A549 (cell line): Measurements from ENCODE around the gene SP6. TPM values are rescaled to one million over a fixed set of nuclear protein-coding genes. Genes with fewer than 3 reads are reported as not detected.

Experiments used
- ATAC-seq, 2 experiments: fragments of 200-7000 bp in 1 of 2; fragments of >200 bp in 1 of 2; cut with Nextera tagmentation in 1 of 2; cut with Tn5 transposase in 1 of 2; 3 replicates each; pipeline versions ENCODE4 v1.8.0 to v1.9.1; 2018 to 2020; ENCODE audit warnings: mild to moderate bottlenecking in 1 of 2, moderate library complexity in 1 of 2
- CTCF ChIA-PET: fragments of 300-600 bp; sonication (Branson Sonifier 250); formaldehyde crosslinking; extraction: SDS; loops from one replicate; lab custom pipeline; 2021; ENCODE audit warnings: antibody characterized with exemption, inconsistent platforms; lab: Yijun Ruan, JAX
- POLR2A ChIA-PET: fragments of 350-600 bp; formaldehyde crosslinking; extraction: SDS; loops from one replicate; lab custom pipeline; 2021; ENCODE audit warnings: antibody characterized with exemption, inconsistent platforms; lab: Yijun Ruan, JAX
- DNase-seq, 2 experiments: peaks; one replicate each; pipeline versions ENCODE4 v3.0.0 to v3.0.0-alpha.2; 2011 to 2016; ENCODE audit warnings: low read depth in 1 of 2, low spot score in 1 of 2
- FAIRE-seq: peaks from 2 replicates; lab custom pipeline; 2011; peaks lifted over from hg19 to GRCh38; lab: Jason Lieb, UNC
- H3K27ac ChIP-seq, 2 experiments: fragments of >200 bp; sonication (Bioruptor Twin); formaldehyde crosslinking; 3 replicates each; pipeline ENCODE4 v1.5.1; 2016 to 2017
- H3K4me1 ChIP-seq: fragments of >200 bp; sonication (Bioruptor Twin); formaldehyde crosslinking; 3 replicates; pipeline ENCODE4 v1.6.1; 2016
- H3K4me2 ChIP-seq: fragments of >200 bp; sonication (Bioruptor Twin); formaldehyde crosslinking; 3 replicates; pipeline ENCODE4 v1.6.1; 2016
- H3K4me3 ChIP-seq: fragments of >200 bp; sonication (Bioruptor Twin); formaldehyde crosslinking; 3 replicates; pipeline ENCODE4 v1.5.1; 2016
- H3K9me3 ChIP-seq: fragments of >200 bp; sonication (Bioruptor Twin); formaldehyde crosslinking; 3 replicates; pipeline ENCODE4 v1.6.1; 2016
- BHLHE40 ChIP-seq: IDR thresholded peaks from 2 replicates; pipeline ENCODE4 v1.6.1; 2012; ENCODE audit warnings: low read depth, low read length, inconsistent platforms
- CBX2 ChIP-seq: fragments of 200-600 bp; sonication (generic); IDR thresholded peaks from 2 replicates; pipeline ENCODE4 v1.6.1; 2016; ENCODE audit warnings: low read depth, mild to moderate bottlenecking, borderline replicate concordance
- CTCF ChIP-seq: fragments of >200 bp; sonication (Bioruptor Twin); formaldehyde crosslinking; IDR thresholded peaks from 3 replicates; pipeline ENCODE4 v1.5.1; 2016
- EHMT2 ChIP-seq: fragments of 200-600 bp; sonication (generic); IDR thresholded peaks from 2 replicates; pipeline ENCODE4 v1.6.1; 2016; ENCODE audit warnings: antibody characterized with exemption, low read depth, mild to moderate bottlenecking, moderate library complexity
- ELK1 ChIP-seq: fragments of 150-350 bp; IDR thresholded peaks from 2 replicates; pipeline ENCODE4 v1.6.1; 2014; ENCODE audit warnings: low read depth, mild to moderate bottlenecking, low read length
- EP300 ChIP-seq, 2 experiments: fragments of >200 bp; sonication (Bioruptor Twin); formaldehyde crosslinking; IDR thresholded peaks; 2 replicates in 1 of 2; 3 replicates in 1 of 2; pipeline ENCODE4 v1.6.1; 2016 to 2017
- ESRRA ChIP-seq: fragments of 150-350 bp; IDR thresholded peaks from 2 replicates; pipeline ENCODE4 v1.6.1; 2014; ENCODE audit warnings: mild to moderate bottlenecking, low read length, borderline replicate concordance
- FOXS1 ChIP-seq: fragments of 250-450 bp; sonication (Bioruptor Pico); IDR thresholded peaks from 2 replicates; pipeline ENCODE4 v1.5.0; 2020; ENCODE audit warnings: mild to moderate bottlenecking, moderate library complexity
- GATA3 ChIP-seq: IDR thresholded peaks from 2 replicates; pipeline ENCODE4 v1.6.1; 2012; ENCODE audit warnings: borderline replicate concordance
- HEYL ChIP-seq: fragments of 250-450 bp; sonication (Bioruptor Pico); IDR thresholded peaks from 2 replicates; pipeline ENCODE4 v1.8.0; 2021; ENCODE audit warnings: mild to moderate bottlenecking, moderate library complexity
- HOXA7 ChIP-seq: fragments of 250-450 bp; sonication (Bioruptor Pico); IDR thresholded peaks from 2 replicates; pipeline ENCODE4 v1.5.0; 2020; ENCODE audit warnings: mild to moderate bottlenecking, moderate library complexity
- HOXB13 ChIP-seq: fragments of 250-450 bp; sonication (Bioruptor Pico); IDR thresholded peaks from 2 replicates; pipeline ENCODE4 v1.5.0; 2020; ENCODE audit warnings: low read depth, mild to moderate bottlenecking, moderate library complexity
- JUNB ChIP-seq: fragments of >200 bp; sonication (Bioruptor Twin); formaldehyde crosslinking; IDR thresholded peaks from 2 replicates; pipeline ENCODE4 v1.6.1; 2016
- KDM5A ChIP-seq: fragments of 200-600 bp; sonication (generic); IDR thresholded peaks from 2 replicates; pipeline ENCODE4 v1.6.1; 2016; ENCODE audit warnings: antibody characterized with exemption, mild to moderate bottlenecking
- MYC ChIP-seq: IDR thresholded peaks from 2 replicates; pipeline ENCODE4 v1.6.1; 2012; ENCODE audit warnings: mild to moderate bottlenecking, inconsistent platforms, low read length, improper control_type of control experiment, borderline replicate concordance
- NFE2L2 ChIP-seq: fragments of 150-350 bp; conservative IDR thresholded peaks from 2 replicates; pipeline ENCODE4 v1.6.1; 2014; ENCODE audit warnings: low read length
- NR3C1 ChIP-seq: fragments of >200 bp; sonication (Bioruptor Twin); formaldehyde crosslinking; IDR thresholded peaks from 3 replicates; pipeline ENCODE4 v1.6.1; 2017
- POLR2AphosphoS2 ChIP-seq: conservative IDR thresholded peaks from 2 replicates; pipeline ENCODE4 v1.6.1; 2012; ENCODE audit warnings: low read length, improper control_type of control experiment, inconsistent platforms
- RAD21 ChIP-seq, 2 experiments: fragments of >200 bp in 1 of 2; sonication (Bioruptor Twin) in 1 of 2; formaldehyde crosslinking in 1 of 2; IDR thresholded peaks in 1 of 2; conservative IDR thresholded peaks in 1 of 2; 2 replicates in 1 of 2; 3 replicates in 1 of 2; pipeline ENCODE4 v1.6.1; 2012 to 2018; ENCODE audit warnings: inconsistent platforms in 1 of 2
- RARB ChIP-seq: fragments of 250-450 bp; sonication (Bioruptor Pico); IDR thresholded peaks from 2 replicates; pipeline ENCODE4 v1.8.0; 2021; ENCODE audit warnings: mild to moderate bottlenecking, moderate library complexity
- RFX5 ChIP-seq: fragments of 450-650 bp; IDR thresholded peaks from 2 replicates; pipeline ENCODE4 v1.7.1; 2014; ENCODE audit warnings: antibody characterized with exemption, mild to moderate bottlenecking, moderate library complexity
- ZFP36 ChIP-seq: fragments of 450-650 bp; IDR thresholded peaks from 2 replicates; pipeline ENCODE4 v1.6.1; 2014; ENCODE audit warnings: borderline replicate concordance; ENCODE audit not compliant: partially characterized antibody
- ZNF302 ChIP-seq: fragments of 250-450 bp; sonication (Bioruptor Pico); IDR thresholded peaks from 2 replicates; pipeline ENCODE4 v1.9.0; 2021; ENCODE audit warnings: inconsistent platforms, mild to moderate bottlenecking, moderate library complexity
- ZSCAN20 ChIP-seq: fragments of 250-450 bp; sonication (Bioruptor Pico); IDR thresholded peaks from 2 replicates; pipeline ENCODE4 v1.8.0; 2022; ENCODE audit warnings: mild to moderate bottlenecking, moderate library complexity
- WGBS: methylation state at CpG from one replicate; pipeline ENCODE4 v1.1.6; 2017; ENCODE audit errors: missing lambda C conversion rate; 5-methylcytosine and 5-hydroxymethylcytosine counted together
- polyA plus RNA-seq, 4 experiments: library from polyadenylated mRNA; depleted of rRNA in 3 of 4; stranded (reverse); fragments of >200 nt; fragmentation: RNase III in 1 of 4; extraction: RNeasy Plus Mini Kit Qiagen cat#74134 plus additional on column Dnase treatment in 1 of 4; gene quantifications; 2 replicates in 3 of 4; 3 replicates in 1 of 4; pipeline ENCODE4 v1.2.3, GENCODE V29; 2011 to 2017
- TF ChIP-seq, protein P1 (sequence below): fragments of 250-450 bp; sonication (Bioruptor Pico); IDR thresholded peaks from 2 replicates; pipeline ENCODE4 v1.5.0; 2020; ENCODE audit warnings: low read depth, mild to moderate bottlenecking, moderate library complexity
- TF ChIP-seq, protein P2 (sequence below): fragments of 450-650 bp; IDR thresholded peaks from 2 replicates; pipeline ENCODE4 v1.6.1; 2014; ENCODE audit warnings: antibody characterized with exemption
- TF ChIP-seq, protein P3 (sequence below): fragments of >200 bp; sonication (Bioruptor Twin); formaldehyde crosslinking; IDR thresholded peaks from 2 replicates; pipeline ENCODE4 v1.6.1; 2016

Gene SP6
- polyA plus RNA-seq, 2 of the 4 experiments (the other 2 are of a cell fraction): 0.61 to 2.1 TPM

- H3K4me1 ChIP-seq: peaks cover 14% of the 10 kb centered on the region
- no peaks in the 10 kb centered on the region for H3K9me3 ChIP-seq
- CTCF ChIA-PET: interaction anchor here (0.6 to 36.3 kb wide), 15 partner anchors 7 to 337 kb away, joined by 3 to 1860 read pairs (median 5); partner anchors contain the start of genes CDK5RAP3, OSBPL7, SP2 and SP6
- FAIRE-seq (no peak), DNase-seq (no peak), ATAC-seq (no peak)
- H3K4me2 ChIP-seq: no peak overlapping the region
- POLR2A ChIA-PET: interaction anchor here (2.0 kb wide), 1 partner anchor 58 kb away, joined by 11 read pairs; the partner anchor contains the start of gene SP2
- H3K4me3 ChIP-seq: no peak overlapping the region
- TF ChIP-seq JUNB: no peak
- TF ChIP-seq ZNF302 (CRISPR knock-in tag): no peak
- no peak for TF ChIP-seq ZSCAN20
- TF ChIP-seq RAD21 (conservative IDR thresholded peaks at IDR 0.05 in 1 of 2, IDR thresholded peaks at IDR 0.05 in 1 of 2): no peak
- no peak for TF ChIP-seq CBX2
- TF ChIP-seq FOXS1 (CRISPR knock-in tag): no peak
- TF ChIP-seq HOXB13 (CRISPR knock-in tag): no peak
- TF ChIP-seq, protein P1, sequence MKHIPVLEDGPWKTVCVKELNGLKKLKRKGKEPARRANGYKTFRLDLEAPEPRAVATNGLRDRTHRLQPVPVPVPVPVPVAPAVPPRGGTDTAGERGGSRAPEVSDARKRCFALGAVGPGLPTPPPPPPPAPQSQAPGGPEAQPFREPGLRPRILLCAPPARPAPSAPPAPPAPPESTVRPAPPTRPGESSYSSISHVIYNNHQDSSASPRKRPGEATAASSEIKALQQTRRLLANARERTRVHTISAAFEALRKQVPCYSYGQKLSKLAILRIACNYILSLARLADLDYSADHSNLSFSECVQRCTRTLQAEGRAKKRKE: no peak
- no peak for TF ChIP-seq RARB
- no peak for TF ChIP-seq ZFP36
- TF ChIP-seq KDM5A: no peak
- no peak for TF ChIP-seq EP300 (IDR thresholded peaks at IDR 0.05)
- TF ChIP-seq MYC: no peak
- TF ChIP-seq, protein P2, sequence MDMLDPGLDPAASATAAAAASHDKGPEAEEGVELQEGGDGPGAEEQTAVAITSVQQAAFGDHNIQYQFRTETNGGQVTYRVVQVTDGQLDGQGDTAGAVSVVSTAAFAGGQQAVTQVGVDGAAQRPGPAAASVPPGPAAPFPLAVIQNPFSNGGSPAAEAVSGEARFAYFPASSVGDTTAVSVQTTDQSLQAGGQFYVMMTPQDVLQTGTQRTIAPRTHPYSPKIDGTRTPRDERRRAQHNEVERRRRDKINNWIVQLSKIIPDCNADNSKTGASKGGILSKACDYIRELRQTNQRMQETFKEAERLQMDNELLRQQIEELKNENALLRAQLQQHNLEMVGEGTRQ: no peak
- 88% methylated on average over 13 of the region's 13 CpGs for WGBS
- no peak overlapping the region for H3K27ac ChIP-seq
Measured at GRCh38 chr17:47837401-47838039, 13.4 kb downstream of the SP6 start.

DNA sequence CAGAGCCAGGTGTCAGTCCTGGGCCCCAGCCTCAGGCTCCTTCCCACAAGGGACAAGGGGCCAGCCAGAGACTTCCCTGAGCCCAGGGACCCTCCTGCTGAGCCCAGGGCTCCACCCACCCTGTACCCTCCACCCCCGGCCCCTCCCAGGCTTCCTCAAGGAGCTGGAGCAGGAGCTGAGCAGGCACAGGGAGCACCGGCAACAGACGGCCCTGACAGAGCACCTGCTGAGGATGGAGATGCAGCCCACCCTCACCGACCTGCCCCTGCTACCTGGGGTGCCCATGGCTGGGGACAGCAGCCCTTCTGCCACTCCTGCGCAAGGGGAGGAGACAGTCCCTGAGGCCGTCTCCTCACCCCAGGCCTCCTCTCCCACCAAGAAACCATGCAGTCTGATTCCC, 14.4 kb downstream of the SP6 start:
- Histone ChIP-seq H3K4me2 (no peak overlapping the region), H3K27ac (no peak overlapping the region), H3K4me3 (no peak overlapping the region), H3K4me1 (peaks cover 15% of the 10 kb centered on the region), H3K9me3 (no peaks in the 10 kb centered on the region)
- DNase-seq (no peak), ATAC-seq (no peak), FAIRE-seq (no peak)
- POLR2A ChIA-PET: interaction anchor here (2.0 kb wide), 1 partner anchor 59 kb away, joined by 11 read pairs; the partner anchor contains the start of gene SP2
- CTCF ChIA-PET: interaction anchor here (0.5 to 36.3 kb wide), 15 partner anchors 8 to 336 kb away, joined by 3 to 1860 read pairs (median 4); partner anchors contain the start of genes CDK5RAP3, OSBPL7 and SP2
- 88% methylated on average over 3 of the region's 6 CpGs for WGBS
- no peak for TF ChIP-seq NR3C1
- no peak for TF ChIP-seq NFE2L2
- no peak for TF ChIP-seq HOXA7 (CRISPR knock-in tag)
- no peak for TF ChIP-seq HEYL (CRISPR knock-in tag)
- no peak for TF ChIP-seq EHMT2
- no peak for TF ChIP-seq KDM5A
- TF ChIP-seq, protein P1: no peak

- Histone ChIP-seq H3K9me3 (no peaks in the 10 kb centered on the region), H3K27ac (no peak overlapping the region), H3K4me1 (peaks cover 13% of the 10 kb centered on the region), H3K4me2 (no peak overlapping the region), H3K4me3 (no peak overlapping the region)
- no peak for FAIRE-seq
- WGBS: 81% methylated on average over 5 of the region's 5 CpGs
- DNase-seq: no peak
- no peak for TF ChIP-seq ELK1
- no peak for TF ChIP-seq RFX5
- no peak for TF ChIP-seq BHLHE40
- TF ChIP-seq GATA3: no peak
- TF ChIP-seq NFE2L2: no peak
- TF ChIP-seq CTCF: no peak
- no peak for TF ChIP-seq ESRRA
- TF ChIP-seq POLR2AphosphoS2: no peak
- TF ChIP-seq, protein P3, sequence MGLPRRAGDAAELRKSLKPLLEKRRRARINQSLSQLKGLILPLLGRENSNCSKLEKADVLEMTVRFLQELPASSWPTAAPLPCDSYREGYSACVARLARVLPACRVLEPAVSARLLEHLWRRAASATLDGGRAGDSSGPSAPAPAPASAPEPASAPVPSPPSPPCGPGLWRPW: no peak
- CTCF ChIA-PET: interaction anchor here (1.0 to 36.3 kb wide), 8 partner anchors 10 to 184 kb away, joined by 3 to 1860 read pairs (median 5); partner anchors contain the start of genes CDK5RAP3 and SP2
- ATAC-seq: no peak
- POLR2A ChIA-PET: no interaction called here
Measured at GRCh38 chr17:47834756-47835155, 16.2 kb downstream of the SP6 start.
